Mesothelial cell of epicardium (in vitro differentiated cells): ENCODE measurements around the gene MPIG6B. TPM values are rescaled to one million over a fixed set of nuclear protein-coding genes. Genes with fewer than 3 reads are reported as not detected.

Source experiments
- DNase-seq, 2 experiments: peaks; one replicate each; pipeline ENCODE4 v3.0.0; 2021; ENCODE audit warnings: low spot score in 2 of 2; ENCODE audit not compliant: unreplicated experiment in 2 of 2
- H3K27ac Mint-ChIP-seq: 2 replicates; pipeline ENCODE4 v1.8.0; 2021; ENCODE audit warnings: mixed read lengths
- H3K27me3 Mint-ChIP-seq: 2 replicates; pipeline ENCODE4 v1.8.0; 2021; ENCODE audit warnings: low read depth, mixed read lengths
- H3K36me3 Mint-ChIP-seq: 2 replicates; pipeline ENCODE4 v1.8.0; 2021; ENCODE audit warnings: mixed read lengths
- H3K4me1 Mint-ChIP-seq: 2 replicates; pipeline ENCODE4 v1.8.0; 2021; ENCODE audit warnings: mixed read lengths
- H3K4me3 Mint-ChIP-seq: 2 replicates; pipeline ENCODE4 v1.8.0; 2021; ENCODE audit warnings: mild to moderate bottlenecking, moderate library complexity, mixed read lengths
- H3K9me3 Mint-ChIP-seq: 2 replicates; pipeline ENCODE4 v1.8.0; 2021; ENCODE audit warnings: mixed read lengths
- CTCF ChIP-seq: fragments of 200-600 bp; sonication (generic); IDR thresholded peaks from one replicate; pipeline ENCODE4 v1.5.0; 2021; ENCODE audit warnings: antibody characterized with exemption; ENCODE audit not compliant: unreplicated experiment
- total RNA-seq: library from RNA; stranded (reverse); gene quantifications from 3 replicates; pipeline ENCODE4 v1.2.1, GENCODE V29; 2021

MPIG6B gene
- total RNA-seq, 1 donor from 2014 or later, result 0.16 TPM

GRCh38 chr6:31702405-31702818 is 20.8 kb upstream of the MPIG6B start:
- Mint-ChIP-seq H3K36me3 (peaks cover 2% of the 10 kb centered on the region), H3K9me3 (no peaks in the 10 kb centered on the region), H3K27ac (peak overlapping the region; percentile 99), H3K4me1 (peaks cover 22% of the 10 kb centered on the region), H3K27me3 (no peaks in the 10 kb centered on the region), H3K4me3 (peak overlapping the region; percentile 97)
- TF ChIP-seq CTCF, result no peak
- no peak for DNase-seq

GRCh38 chr6:31702819-31703716 is 20.1 kb upstream of the MPIG6B start, which contains the start of gene ABHD16A:
Gene ABHD16A (minus strand): TSS chr6:31703324. CDS start chr6:31703281, 43 bp downstream.
- no peaks in the 10 kb centered on the region for H3K27me3 Mint-ChIP-seq
- peak within 1 kb of the TSS; percentile 99 for H3K27ac Mint-ChIP-seq
- TF ChIP-seq CTCF, result no peak
- no peaks in the 10 kb centered on the region for H3K9me3 Mint-ChIP-seq
- peaks cover 19% of the 10 kb centered on the region for H3K4me1 Mint-ChIP-seq
- H3K36me3 Mint-ChIP-seq, result peaks cover under 1% of the 10 kb centered on the region
- DNase-seq, result peak; percentile 94 to 98
- H3K4me3 Mint-ChIP-seq, result peak within 1 kb of the TSS; percentile 97

GRCh38 chr6:31705931-31706330 is 17.2 kb upstream of the MPIG6B start:
- no peak for DNase-seq
- Mint-ChIP-seq H3K27me3 (no peaks in the 10 kb centered on the region), H3K27ac (no peak overlapping the region), H3K9me3 (no peaks in the 10 kb centered on the region), H3K4me1 (peaks cover 15% of the 10 kb centered on the region), H3K4me3 (no peak overlapping the region), H3K36me3 (no peaks in the 10 kb centered on the region)
- TF ChIP-seq CTCF, result no peak

GRCh38 chr6:31706599-31706998 is 16.6 kb upstream of the MPIG6B start, which contains the start of gene LY6G6F:
Gene LY6G6F (plus strand): TSS chr6:31706866. CDS start chr6:31706907, 41 bp downstream.
- no peaks in the 10 kb centered on the region for H3K27me3 Mint-ChIP-seq
- no peak within 1 kb of the TSS for H3K4me3 Mint-ChIP-seq
- no peak for DNase-seq
- H3K36me3 Mint-ChIP-seq, result no peaks in the 10 kb centered on the region
- H3K9me3 Mint-ChIP-seq, result no peaks in the 10 kb centered on the region
- TF ChIP-seq CTCF, result no peak
- H3K27ac Mint-ChIP-seq, result no peak within 1 kb of the TSS
- H3K4me1 Mint-ChIP-seq, result peaks cover 9% of the 10 kb centered on the region

- peaks cover 10% of the 10 kb centered on the region for H3K4me1 Mint-ChIP-seq
- TF ChIP-seq CTCF, result no peak
- no peaks in the 10 kb centered on the region for H3K27me3 Mint-ChIP-seq
- no peak overlapping the region for H3K4me3 Mint-ChIP-seq
- no peak for DNase-seq
- no peaks in the 10 kb centered on the region for H3K36me3 Mint-ChIP-seq
- no peak overlapping the region for H3K27ac Mint-ChIP-seq
- H3K9me3 Mint-ChIP-seq, result no peaks in the 10 kb centered on the region
Measured at GRCh38 chr6:31707701-31708100, 15.5 kb upstream of the MPIG6B start.
